Stimulated activated CD8-positive, alpha-beta memory T cell treated with anti-CD3 and anti-CD28 coated beads, Interleukin-12 subunit alpha, Interleukin-12 subunit beta, amount 100 ng/mL, for 24 hours (primary cell): ENCODE measurements around the gene TRIO.

ENCODE experiments used
- DNase-seq: peaks from one replicate; pipeline ENCODE4 v3.0.0-alpha.2; 2020; ENCODE audit errors: extremely low read depth

The TRIO gene

DNA sequence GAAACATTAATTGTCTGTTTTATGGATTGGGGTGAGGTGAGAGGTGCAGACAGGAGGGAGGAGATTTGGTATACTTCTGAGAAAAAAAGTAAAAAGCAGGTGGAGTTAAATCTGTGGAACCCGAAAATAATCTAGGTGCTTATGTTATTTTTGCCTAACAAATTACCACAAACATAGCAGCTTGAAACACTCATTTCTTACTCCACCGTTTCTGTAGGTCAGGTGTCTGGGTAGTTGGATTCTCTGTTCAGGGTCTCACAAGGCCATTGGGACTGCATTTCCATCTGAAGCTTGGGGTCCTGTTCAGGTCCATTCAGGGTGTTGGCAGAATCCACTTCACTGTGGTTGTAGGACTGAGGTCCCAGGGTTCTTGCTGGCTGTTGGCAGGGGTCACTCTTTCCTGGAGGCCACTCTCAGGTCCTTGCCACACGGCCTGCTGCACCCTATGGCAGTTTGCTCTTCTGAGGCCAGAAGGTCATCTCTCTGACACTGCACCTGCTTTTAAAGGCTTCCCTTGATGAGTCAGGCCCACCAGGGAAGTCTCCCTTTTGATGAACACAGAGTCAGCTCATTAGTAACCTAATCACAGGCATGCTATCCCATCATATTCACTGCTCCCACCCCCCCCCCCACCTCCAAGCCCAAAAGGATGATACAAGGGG, 82.2 kb downstream of the TRIO start:
- no peak for DNase-seq

DNA sequence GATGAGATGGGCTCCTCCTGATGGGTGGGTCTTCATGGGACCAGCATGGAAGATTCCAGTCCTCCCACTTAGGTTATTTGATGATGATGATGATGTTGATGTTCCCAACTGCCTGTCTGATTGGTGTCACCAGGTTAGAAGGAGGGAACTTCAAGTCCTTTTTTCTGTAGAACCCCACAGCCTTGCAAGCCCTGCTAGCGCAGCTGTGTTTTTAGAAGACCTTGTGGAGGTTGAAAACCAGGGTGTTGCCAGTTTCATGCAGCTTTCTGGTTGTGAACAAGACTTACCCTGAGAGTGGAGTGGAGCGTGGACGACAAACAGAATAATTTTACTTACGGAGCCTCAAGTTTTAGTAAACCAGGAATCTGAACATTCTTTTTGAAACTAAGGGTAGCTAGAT, 83.0 kb downstream of the TRIO start:
- DNase-seq = no peak

DNA sequence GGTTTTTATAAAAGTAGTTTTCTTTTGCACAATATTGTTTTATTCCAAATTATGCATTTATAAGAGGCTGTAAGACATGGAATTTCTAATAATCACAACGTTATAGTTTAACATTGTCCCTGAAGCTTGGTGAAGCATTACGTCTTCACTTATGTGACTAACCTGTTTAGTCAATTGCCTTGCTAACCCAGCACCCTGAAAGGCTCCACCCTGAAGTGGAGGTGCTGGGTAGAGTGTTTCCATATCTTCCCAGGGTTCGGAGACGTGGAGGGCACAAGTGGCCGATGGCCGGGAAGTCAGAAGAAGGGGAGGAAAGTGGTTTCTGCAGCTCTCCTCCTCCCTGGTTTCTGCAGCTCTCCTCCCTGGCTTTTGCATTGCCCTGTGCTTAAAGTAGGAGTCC, 83.4 kb downstream of the TRIO start:
- no peak for DNase-seq

DNA sequence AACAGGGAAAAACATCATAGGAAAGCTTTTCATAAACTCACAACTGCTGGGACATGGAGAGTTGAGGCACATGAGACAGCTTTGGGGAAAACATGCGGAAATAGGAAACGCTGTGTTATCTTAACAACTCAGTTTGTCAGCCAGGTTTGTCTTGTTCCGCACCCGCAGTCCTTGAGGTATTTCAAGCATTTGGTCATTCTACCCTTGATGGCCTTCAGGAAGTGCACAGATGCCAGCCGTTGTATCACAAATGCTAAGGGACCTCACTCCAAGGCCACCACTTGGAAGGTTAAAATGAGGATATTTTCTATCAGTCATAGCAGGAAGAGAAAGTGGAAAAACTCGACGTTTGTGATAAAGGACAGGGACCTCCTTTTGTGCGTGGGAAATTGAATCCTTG, 83.8 kb downstream of the TRIO start:
- no peak for DNase-seq

DNA sequence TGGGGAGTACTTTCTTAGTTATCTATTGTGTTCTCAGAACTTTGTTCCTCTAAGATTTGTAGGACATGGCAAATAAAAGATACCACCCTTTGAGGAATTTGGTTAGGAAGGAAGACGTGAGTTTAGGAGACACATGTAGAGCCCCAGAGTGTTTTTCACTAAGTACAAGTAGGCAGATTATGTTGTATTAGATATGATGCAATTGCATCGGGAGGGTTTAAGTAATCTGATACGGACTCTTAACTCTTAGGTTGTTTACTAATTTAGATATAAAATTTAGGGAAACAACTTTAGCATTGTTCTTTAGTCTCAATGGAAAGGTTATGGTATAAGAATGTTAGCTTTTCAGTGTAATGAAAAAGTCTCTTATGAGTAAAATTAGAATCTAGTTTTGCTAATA, 84.4 kb downstream of the TRIO start:
- no peak for DNase-seq

DNA sequence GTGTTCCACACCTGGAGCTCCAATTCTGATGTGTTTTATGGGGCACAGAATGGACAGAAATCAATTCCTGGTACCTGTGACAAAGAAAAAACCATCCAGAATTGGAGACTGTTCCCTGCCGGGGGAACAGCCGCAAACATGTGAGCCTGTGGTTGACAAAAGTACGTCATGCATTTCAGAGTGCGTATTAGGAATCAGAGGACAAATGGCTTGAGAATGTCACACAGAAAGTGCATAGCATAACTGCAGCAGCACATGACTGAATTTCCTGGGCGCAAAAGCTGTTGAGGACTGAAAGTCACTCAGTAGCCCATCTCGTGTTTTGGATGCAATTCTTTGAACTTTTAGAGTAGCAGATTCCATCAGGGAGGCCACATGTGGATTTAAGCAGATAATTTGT, 85.1 kb downstream of the TRIO start:
- DNase-seq = no peak

DNA sequence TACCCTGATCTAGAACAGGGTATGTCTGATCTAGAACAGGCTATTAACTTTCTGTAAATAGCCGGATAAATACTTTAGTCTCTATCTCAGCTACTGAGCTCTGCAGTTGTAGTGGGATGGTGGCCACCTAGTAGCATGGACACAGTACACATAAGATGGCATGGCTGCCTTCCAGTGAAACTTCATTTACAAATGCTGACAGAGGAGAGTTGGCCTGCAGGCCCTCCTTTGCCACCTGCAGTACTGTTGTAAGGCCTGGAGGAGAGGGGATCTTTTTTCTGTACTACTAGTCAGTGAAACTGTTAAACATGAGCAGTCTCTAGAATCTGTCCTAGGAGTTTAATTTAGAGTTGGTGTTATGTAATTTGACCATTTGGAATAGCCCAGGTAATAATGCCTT, 86.0 kb downstream of the TRIO start:
- DNase-seq = no peak

DNA sequence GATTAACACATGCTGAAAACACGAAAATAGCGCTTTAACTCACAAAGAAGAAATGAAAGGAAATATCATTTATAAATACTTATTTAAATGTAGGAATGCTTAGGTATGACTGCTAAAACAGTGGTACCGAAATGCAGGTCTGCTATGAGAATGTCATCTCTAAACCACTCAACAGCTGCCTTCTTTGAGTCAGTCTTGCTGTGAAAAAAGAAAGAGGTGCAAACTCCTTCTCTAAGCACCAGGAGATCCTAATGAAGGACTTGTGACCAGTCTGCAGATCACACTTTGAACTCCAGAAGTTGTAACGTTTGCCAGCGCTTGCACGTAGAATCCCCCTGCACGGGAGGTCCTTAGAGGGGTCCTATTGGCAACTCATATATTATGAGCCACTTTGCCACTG, 86.6 kb downstream of the TRIO start:
- no peak for DNase-seq

DNA sequence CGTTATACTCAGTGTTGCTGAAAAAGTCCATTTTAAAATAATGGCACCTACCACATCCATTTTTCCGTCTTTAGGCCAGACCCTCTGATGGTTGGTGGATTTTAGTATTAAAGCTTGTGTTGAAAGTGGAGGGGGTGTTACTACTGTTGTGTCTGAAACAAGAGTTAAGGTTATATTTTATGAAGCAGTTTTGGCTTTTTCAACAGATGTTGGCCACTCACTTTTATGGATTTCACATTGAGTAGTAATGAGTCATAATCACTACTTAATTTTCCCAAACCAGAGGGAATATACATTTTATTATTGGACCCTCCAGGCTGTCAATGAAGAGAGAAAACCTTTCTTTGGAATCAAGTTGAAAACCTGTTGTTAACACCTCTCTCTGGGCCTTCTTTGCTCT, 88.0 kb downstream of the TRIO start:
- no peak for DNase-seq

DNA sequence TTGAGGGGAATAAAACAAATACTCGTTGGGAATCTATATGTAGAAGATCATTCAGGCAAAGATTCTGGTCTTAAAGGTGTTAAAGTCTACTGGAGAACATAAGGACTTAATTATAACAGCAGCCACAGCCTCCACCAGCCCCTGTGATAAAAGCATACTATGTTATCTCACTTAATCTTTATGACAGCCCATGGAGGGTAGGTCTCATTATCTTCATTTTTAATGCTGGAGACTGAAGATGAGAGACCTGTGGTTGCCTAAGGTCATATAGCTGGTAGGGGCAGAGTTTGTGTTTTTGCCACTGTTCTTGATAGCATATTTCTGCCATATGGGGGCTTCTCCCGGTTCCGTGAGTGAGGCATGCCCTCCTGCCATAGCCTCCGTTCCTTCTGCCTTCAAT, 88.7 kb downstream of the TRIO start:
- DNase-seq = no peak

DNA sequence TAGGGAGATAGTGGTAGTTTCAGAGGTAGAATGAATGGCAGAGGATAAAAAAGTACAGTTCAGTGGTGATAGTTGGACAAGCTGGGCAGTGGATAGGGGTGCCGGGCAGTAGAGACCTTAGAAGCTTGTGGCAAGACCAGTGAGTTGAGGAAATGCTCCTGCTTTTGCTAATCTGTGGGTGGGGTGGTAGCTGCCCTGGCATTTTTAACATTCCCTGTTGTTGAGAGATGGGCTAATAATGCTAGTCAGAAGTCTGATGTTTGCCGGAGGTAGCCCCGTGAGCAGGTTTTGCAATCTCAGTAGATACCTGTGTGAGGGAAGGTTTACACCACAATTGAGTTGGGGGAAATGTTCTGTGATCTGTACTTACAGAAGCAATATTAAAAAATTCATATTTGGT, 91.1 kb downstream of the TRIO start:
- DNase-seq = no peak

DNA sequence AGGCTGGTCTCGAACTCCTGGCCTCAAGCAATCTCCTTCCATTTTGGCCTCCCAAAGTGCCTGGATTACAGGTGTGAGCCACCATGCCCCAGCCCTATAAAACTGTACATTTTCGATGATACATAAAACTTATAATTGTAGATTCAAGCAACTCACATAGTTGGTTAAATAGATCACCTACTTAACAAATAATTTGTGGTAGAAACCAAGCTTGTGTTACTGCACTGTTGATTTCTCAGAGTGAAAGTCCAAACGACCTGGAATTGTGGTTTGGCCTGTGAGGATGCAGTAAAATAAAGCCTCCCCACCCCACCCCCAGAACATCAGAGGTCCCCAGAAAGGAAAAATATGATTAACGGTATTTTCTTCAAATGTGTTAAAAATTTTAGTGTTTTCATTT, 92.7 kb downstream of the TRIO start:
- no peak for DNase-seq

DNA sequence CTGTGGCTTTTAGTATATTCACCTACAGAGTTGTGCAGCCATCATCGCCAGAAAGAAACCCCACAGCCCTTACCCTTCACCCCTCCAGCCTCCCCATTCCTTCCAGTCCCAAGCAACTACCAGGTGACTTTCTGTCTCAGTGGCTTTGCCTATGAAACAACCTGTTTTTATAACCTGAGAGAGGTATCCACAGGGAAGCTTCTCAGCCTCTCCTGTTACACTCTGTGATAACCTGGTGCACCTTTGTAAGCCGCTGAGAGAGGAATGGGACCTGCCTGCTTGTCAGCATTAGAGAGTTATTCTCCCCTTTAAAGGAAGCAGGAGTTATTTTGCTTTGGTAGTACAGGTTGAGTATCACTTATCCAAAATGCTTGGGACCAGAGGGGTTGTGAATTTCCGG, 93.6 kb downstream of the TRIO start:
- no peak for DNase-seq

DNA sequence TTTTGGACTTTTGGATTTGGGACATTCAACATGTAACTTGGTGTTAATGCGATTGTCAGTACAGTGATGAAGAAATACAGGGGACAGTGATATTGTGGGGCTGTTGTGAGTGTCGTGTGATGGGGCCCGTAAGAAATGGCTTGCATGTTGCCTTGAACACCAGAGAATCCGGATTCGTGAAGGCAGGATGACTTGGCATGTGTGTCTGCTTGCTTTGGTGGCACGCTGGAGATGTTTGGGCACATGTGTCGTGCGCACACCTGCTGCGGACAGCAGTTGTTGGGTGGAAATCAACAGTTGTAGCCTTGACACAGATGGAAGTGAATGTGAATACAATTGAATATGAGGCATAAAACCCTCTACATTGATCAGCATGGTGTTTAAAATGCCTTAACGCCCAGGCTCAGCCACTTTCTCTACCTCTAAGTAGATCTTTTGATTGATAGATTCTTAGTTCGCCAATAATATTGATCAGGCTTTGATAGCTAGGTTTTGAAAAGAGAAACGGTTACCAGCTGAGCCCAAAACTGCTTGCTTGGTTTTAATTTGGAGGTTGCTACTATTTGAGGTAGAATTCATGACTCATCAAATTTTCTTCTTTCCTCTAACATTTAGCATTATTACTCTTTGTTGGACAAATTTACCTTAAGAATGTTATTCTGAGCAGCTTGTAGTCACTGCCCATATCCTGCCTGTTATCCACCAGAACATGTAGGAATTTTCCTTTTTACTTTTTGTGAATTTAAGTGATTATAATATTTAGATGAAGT, 94.4 kb downstream of the TRIO start:
- no peak for DNase-seq

DNA sequence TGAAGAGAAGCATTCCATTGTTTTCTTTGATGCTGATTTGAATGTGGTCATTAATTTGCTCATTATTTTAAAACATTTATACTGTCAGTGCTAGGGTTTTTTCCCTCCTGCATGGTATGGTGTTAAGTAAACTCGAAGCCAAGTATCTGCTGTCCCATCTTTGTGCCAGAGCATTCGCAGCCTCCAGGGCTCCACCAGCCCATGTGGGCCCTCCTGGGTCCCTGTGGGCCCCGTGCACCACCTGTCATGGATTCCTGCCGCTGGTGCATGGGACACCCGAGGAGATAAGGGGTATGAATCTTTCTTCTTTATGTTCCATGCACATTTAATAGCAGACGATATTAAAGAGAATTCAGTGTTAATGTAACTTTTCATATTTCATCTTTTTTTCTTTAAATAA, 95.1 kb downstream of the TRIO start:
- no peak for DNase-seq

DNA sequence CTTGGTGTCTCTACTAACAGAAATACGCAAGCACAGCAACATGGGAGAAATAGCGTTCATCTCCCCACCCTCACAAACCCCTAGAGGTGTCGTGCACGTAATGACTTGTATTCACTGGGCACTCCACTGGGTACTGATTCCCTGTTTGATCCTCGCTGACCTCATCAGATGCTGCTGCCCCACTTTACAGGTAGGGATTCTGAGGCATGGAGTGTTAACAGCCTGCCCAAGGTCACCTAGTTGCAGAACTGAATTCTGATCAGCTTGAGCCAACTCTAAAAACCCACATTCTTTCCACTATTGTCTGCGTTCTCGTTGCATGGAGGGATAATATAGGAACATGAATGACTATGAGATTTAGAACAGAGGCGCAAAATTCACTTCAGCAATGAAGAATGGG, 96.3 kb downstream of the TRIO start:
- DNase-seq = no peak

DNA sequence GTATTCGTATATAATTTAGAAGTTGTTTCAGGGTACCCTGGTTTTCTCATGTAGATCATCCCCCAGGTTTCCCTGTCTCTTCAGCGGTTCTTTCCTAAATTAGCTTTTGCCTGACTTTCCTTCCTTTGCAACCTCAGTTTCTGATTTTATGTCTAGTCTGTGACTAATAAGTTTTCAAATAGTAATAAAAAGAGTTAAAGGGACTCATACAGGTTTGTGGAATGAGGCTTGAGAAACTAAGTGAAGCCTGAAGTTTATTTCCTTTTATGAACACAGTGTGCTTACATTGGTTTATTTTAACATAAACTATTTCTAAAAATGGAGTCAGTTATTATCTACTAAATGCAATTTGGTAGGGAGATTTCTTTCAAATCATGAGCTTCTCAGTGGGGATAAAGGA, 96.8 kb downstream of the TRIO start:
- no peak for DNase-seq

DNA sequence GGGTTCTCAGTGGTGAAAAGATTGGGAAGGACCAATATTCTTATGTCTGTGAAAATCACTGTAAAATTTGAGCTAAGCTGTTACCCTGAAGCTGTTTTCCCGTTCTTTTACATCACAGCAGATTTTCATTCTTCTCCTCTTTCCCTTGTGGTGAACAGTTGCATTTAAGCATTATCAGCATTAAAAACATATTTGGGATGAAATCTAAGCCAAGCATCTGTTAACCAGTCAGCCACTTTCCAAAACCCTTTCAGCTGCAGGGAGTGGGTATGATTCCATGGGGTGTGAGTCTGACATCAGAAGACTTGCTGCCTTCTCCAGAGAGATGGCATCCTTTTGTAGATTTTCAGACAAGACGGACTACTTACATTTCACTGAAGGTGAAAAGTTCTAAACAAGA, 97.2 kb downstream of the TRIO start:
- DNase-seq = no peak

DNA sequence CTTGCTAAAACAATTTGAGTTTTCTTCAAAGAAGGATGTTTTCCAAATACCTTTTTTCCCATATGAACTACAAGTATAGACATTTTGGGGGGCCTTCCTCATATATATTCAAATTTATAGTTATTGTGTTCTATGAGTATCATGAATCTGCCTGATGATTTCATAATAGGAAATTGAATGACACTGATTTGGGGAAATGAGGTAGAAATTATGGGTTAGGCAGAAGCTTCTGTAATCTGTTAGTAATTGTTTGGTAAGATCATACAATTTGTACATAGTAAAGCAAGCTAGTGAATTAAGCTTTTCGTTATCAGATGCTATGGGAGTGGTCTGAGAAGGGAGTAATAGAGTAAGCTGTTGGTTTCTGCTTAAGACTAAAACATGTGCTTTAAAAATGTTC, 98.0 kb downstream of the TRIO start:
- no peak for DNase-seq

DNA sequence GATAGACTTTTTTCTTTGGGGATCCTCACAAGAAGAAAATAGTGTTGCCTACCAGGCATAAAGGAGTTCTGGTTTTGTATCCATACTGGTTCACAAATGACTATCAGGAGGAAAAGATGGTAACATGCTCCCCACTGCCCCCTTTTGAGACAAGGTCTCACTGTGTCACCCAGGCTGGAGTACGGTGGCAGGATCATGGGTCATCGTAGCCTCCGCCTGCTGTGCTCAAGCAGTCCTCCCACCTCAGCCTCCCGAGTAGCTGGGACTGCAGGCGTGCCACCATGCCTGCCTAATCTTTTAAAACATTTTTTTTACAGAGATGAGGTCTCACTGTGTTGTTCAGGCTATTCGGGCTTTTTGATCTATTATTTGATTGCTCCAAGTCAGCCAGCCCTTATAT, 99.3 kb downstream of the TRIO start:
- DNase-seq = no peak

DNA sequence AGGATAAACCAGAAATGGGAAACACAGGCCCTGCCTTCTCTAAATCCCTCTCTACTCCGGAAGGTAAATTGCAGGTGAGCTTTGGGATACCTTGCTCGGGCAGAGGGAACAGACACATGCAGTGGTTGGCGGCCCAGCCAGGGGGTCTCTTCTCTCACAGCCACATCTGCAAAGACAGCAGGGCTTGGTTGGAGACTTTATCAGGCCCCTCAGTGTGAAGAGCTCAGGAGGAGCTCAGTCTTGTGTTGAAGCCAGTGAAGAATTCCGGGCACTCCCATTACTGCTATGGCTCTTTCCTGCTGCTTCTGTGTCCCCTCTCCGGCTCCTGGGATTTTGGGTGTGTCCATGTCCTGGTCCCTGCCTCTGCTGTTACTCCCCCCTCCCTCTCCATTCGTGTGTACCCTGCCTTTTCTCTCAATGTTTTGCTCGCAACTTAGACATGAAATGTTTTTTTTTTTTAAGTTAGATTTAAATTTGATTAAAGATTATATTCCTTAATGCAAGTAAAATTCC, 99.8 kb downstream of the TRIO start:
- no peak for DNase-seq

DNA sequence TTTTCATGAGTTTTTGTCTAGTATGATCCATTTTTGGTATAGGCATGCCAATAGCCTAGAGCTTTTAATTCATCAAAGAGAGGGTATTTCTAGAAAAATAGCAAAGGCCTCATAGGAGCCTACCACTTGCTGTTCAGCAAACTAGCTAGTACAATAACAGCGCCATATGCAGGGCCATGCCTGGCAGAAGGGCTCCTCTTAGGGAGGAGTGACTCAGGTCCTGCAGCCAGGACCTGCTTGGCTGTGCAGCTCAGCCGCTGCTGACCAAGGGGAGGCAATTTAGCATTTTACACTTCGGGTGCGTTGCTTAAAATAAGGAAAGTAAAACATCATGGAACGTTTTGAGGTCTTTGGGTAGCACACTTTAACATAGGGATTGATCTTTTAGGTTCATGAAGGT, 100.6 kb downstream of the TRIO start:
- DNase-seq = no peak

DNA sequence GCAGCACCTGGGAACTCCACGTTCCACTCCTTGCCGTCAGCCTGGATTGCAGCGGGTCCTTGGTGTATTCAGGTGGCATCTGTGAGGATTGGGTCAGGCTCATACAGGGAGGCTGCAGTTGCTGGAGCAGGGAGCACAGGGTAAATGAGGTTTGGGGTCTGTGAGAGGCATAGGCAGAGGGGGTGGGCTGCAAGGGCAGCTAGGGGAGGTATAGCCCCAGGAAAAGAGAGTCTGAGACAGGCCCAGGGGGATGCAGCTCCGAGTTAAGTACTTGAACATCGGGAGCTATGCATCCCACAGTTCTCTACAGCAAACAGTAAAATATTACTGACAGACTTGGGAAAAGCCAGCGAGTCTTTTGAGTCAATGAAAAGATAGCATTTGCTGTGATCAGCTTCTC, 101.6 kb downstream of the TRIO start:
- no peak for DNase-seq
